ENCODE results near the gene PSMD1. TPM values are rescaled to one million over a fixed set of nuclear protein-coding genes. Genes with fewer than 3 reads are reported as not detected.

PSMD1 gene
- total and polyA plus RNA-seq, 2 of the 8 experiments (the other 6 are each of a cell fraction or from before 2014, with no cell fraction given): 179 to 272 TPM

DNA sequence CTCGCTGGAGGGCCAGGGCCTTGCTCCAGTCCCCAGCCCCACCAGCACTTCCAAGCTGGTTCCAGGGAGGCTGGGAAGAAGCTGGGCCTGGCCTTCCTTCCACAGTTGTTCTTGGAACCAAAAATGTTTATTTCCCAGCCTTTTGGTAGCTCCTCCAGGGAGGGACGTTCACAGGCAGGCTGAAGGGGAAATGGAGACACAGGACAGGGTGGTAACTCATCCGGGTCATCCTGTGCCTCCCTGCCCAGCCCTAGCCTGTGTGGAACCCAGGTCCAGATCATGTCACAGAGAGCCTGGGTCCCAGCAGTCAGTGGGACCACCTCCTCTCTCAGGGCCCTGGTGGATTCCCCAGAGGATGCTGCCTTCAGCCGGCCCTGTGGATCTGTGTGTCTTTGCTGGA is 129.2 kb downstream of the PSMD1 start (continued):
- TF ChIP-seq CTCF (IDR thresholded peaks at IDR 0.05; ENCODE audit: control extremely low read depth in 1 of 3, insufficient read depth in 1 of 3, low read depth in 1 of 3, low read length in 3 of 3): no peak
- no peak for TF ChIP-seq EGR1 (IDR thresholded peaks at IDR 0.05; ENCODE audit: borderline replicate concordance, low read depth, low read length)
- no peak for TF ChIP-seq PHF8 (conservative IDR thresholded peaks at IDR 0.05; ENCODE audit: low read depth, low read length)
- no peak for TF ChIP-seq RXRA (IDR thresholded peaks at IDR 0.05; ENCODE audit: insufficient read depth, low read depth, low read length)
- no peak for TF ChIP-seq POLR2A (IDR thresholded peaks at IDR 0.05; ENCODE audit: control extremely low read depth in 1 of 2, low read depth in 2 of 2, low read length in 2 of 2)
- no peak for TF ChIP-seq GABPA (IDR thresholded peaks at IDR 0.05; ENCODE audit: borderline replicate concordance, insufficient read depth, low read length)
